K562 (cell line): Measurements from ENCODE around the gene ATP2A1. TPM values are rescaled to one million over a fixed set of nuclear protein-coding genes. Genes with fewer than 3 reads are reported as not detected.

Experiments used
- CC2D1A ChIP-seq: fragments of 450-650 bp; IDR thresholded peaks from 2 replicates; pipeline ENCODE4 v1.6.1; 2017; ENCODE audit warnings: mild to moderate bottlenecking
- KAT8 ChIP-seq: fragments of 450-650 bp; IDR thresholded peaks from 2 replicates; pipeline ENCODE4 v1.6.1; 2016; ENCODE audit warnings: low read depth, mild to moderate bottlenecking
- KDM1A ChIP-seq, 2 experiments: fragments of 450-650 bp; IDR thresholded peaks; 2 replicates each; pipeline ENCODE4 v1.6.1; 2016; ENCODE audit warnings: mild to moderate bottlenecking in 2 of 2
- KLF1 ChIP-seq: fragments of 450-650 bp; IDR thresholded peaks from 2 replicates; pipeline ENCODE4 v1.6.1; 2016; ENCODE audit warnings: missing genetic modification characterization, missing compliant biosample characterization
- KLF16 ChIP-seq: IDR thresholded peaks from 2 replicates; pipeline ENCODE4 v1.6.1; 2016; ENCODE audit warnings: antibody characterized with exemption
- NFATC3 ChIP-seq: fragments of 450-650 bp; IDR thresholded peaks from 2 replicates; pipeline ENCODE4 v1.6.1; 2017; ENCODE audit warnings: mild to moderate bottlenecking
- NONO ChIP-seq, 2 experiments: fragments of 200-400 bp in 1 of 2; fragments of 450-650 bp in 1 of 2; formaldehyde crosslinking in 1 of 2; IDR thresholded peaks; 2 replicates each; pipeline ENCODE4 v1.6.1; 2017; ENCODE audit warnings: low read depth in 2 of 2, mild to moderate bottlenecking in 2 of 2, moderate library complexity in 2 of 2, low read length in 1 of 2
- PATZ1 ChIP-seq: fragments of 250-450 bp; sonication (Bioruptor Pico); IDR thresholded peaks from 2 replicates; pipeline ENCODE4 v1.5.0; 2020; ENCODE audit warnings: mild to moderate bottlenecking, borderline replicate concordance
- POLR2A ChIP-seq: fragments of 450-650 bp; conservative IDR thresholded peaks from 2 replicates; pipeline ENCODE4 v1.6.1; 2016
- POLR3A ChIP-seq: IDR thresholded peaks from 2 replicates; pipeline ENCODE4 v1.6.1; 2011; ENCODE audit warnings: borderline replicate concordance, mild to moderate bottlenecking, moderate library complexity; ENCODE audit not compliant: insufficient read length, insufficient read depth; ENCODE audit errors: extremely low read depth
- PTBP1 ChIP-seq: fragments of 200-400 bp; formaldehyde crosslinking; IDR thresholded peaks from 2 replicates; pipeline ENCODE4 v1.6.1; 2017; ENCODE audit warnings: low read depth, low read length
- RBBP5 ChIP-seq: fragments of 200-600 bp; sonication (generic); IDR thresholded peaks from 2 replicates; pipeline ENCODE4 v1.6.1; 2012; ENCODE audit warnings: borderline replicate concordance, mild to moderate bottlenecking, low read length, control low read depth, inconsistent platforms; ENCODE audit not compliant: insufficient read depth, poor library complexity, severe bottlenecking
- RBM34 ChIP-seq: fragments of 200-400 bp; formaldehyde crosslinking; IDR thresholded peaks from 2 replicates; pipeline ENCODE4 v1.6.1; 2018; ENCODE audit warnings: low read length, borderline replicate concordance; ENCODE audit not compliant: insufficient read depth
- SAP30 ChIP-seq: fragments of 200-600 bp; sonication (generic); IDR thresholded peaks from 2 replicates; pipeline ENCODE4 v1.6.1; 2012; ENCODE audit warnings: borderline replicate concordance, low read depth, mild to moderate bottlenecking, moderate library complexity, low read length, control low read depth, inconsistent platforms; ENCODE audit not compliant: insufficient read depth, poor library complexity, severe bottlenecking
- SMAD3 ChIP-seq: fragments of 450-650 bp; formaldehyde crosslinking; conservative IDR thresholded peaks from 2 replicates; pipeline ENCODE4 v1.4.0; 2020; ENCODE audit warnings: mild to moderate bottlenecking
- TBP ChIP-seq: optimal IDR thresholded peaks from 2 replicates; pipeline ENCODE3; 2011; ENCODE audit warnings: low read depth, low read length, improper control_type of control experiment
- YBX1 ChIP-seq: fragments of 450-650 bp; IDR thresholded peaks from 2 replicates; pipeline ENCODE4 v1.7.1; 2016; ENCODE audit warnings: mild to moderate bottlenecking
- ZNF695 ChIP-seq: fragments of 450-650 bp; formaldehyde crosslinking; IDR thresholded peaks from 2 replicates; pipeline ENCODE4 v1.4.0; 2020; ENCODE audit warnings: mild to moderate bottlenecking, moderate library complexity
- ZNF79 ChIP-seq: fragments of 250-450 bp; sonication (Bioruptor Pico); IDR thresholded peaks from 2 replicates; pipeline ENCODE4 v1.4.0; 2020; ENCODE audit warnings: low read depth, mild to moderate bottlenecking, moderate library complexity
- ZSCAN29 ChIP-seq: fragments of 450-650 bp; IDR thresholded peaks from 2 replicates; pipeline ENCODE4 v1.6.1; 2017
- polyA plus RNA-seq, 8 experiments: library from polyadenylated mRNA; depleted of rRNA in 4 of 8; stranded (reverse) in 5 of 8; unstranded in 3 of 8; fragments of >200 nt; fragmentation: Nextera tagmentation in 2 of 8; fragmentation: Illumina TruSeq in 1 of 8; extraction: Ambion mirVana in 2 of 8; extraction: Trizol in 1 of 8; gene quantifications; 2 replicates each; pipeline versions ENCODE4 v1.2.1 to v1.2.3, GENCODE V29; 2011 to 2014; ENCODE audit warnings: inconsistent platforms in 1 of 8, missing spikeins in 1 of 8
- total RNA-seq, 7 experiments: library from RNA; depleted of rRNA in 6 of 7; stranded (reverse); fragments of >200 nt in 6 of 7; fragmentation: Illumina TruSeq in 2 of 7; extraction: Trizol in 2 of 7; gene quantifications; 2 replicates each; pipeline versions ENCODE4 v1.2.1 to v1.2.3, GENCODE V29; 2011 to 2021; ENCODE audit warnings: low replicate concordance in 1 of 7

ATP2A1 gene
- total and polyA plus RNA-seq, 9 of the 15 experiments (the other 6 are each of a cell fraction or from before 2014, with no cell fraction given) = 0.25 to 2.6 (median 0.65) TPM

GRCh38 chr16:28879261-28879840, 1.1 kb downstream of the ATP2A1 start (continued):
- TF ChIP-seq RBM34 = no peak
- TF ChIP-seq KLF16 = no peak
- peak; percentile 28 for TF ChIP-seq SAP30
- no peak for TF ChIP-seq PATZ1 (CRISPR knock-in tag)
- no peak for TF ChIP-seq NFATC3
- no peak for TF ChIP-seq KLF1
- no peak for TF ChIP-seq POLR3A
- TF ChIP-seq ZSCAN29 = no peak
- TF ChIP-seq POLR2A = peak; percentile 78
- no peak for TF ChIP-seq TBP
- no peak for TF ChIP-seq KAT8
- no peak for TF ChIP-seq KDM1A (IDR thresholded peaks at IDR 0.05)
- TF ChIP-seq ZNF695 (CRISPR knock-in tag) = no peak
- peak; percentile 49 for TF ChIP-seq RBBP5
- TF ChIP-seq SMAD3 = no peak
- TF ChIP-seq CC2D1A = no peak
- no peak for TF ChIP-seq NONO (IDR thresholded peaks at IDR 0.05; ENCODE audit: low read depth in 2 of 2, low read length in 1 of 2)
- no peak for TF ChIP-seq YBX1
- TF ChIP-seq ZNF79 (CRISPR knock-in tag) = no peak
- no peak for TF ChIP-seq PTBP1
